ENCODE results near the gene AGBL4.

Gene AGBL4

GRCh38 chr1:49226758-49227157 lies 797.0 kb downstream of the AGBL4 start:
- TF ChIP-seq SPI1 (IDR thresholded peaks at IDR 0.05; ENCODE audit: low read depth, low read length): no peak
- TF ChIP-seq POLR2A (IDR thresholded peaks at IDR 0.05; ENCODE audit: low read depth, low read length): no peak
- no peak for TF ChIP-seq POU2F2 (IDR thresholded peaks at IDR 0.05; ENCODE audit: low read depth, low read length)
- TF ChIP-seq TAF1 (IDR thresholded peaks at IDR 0.05; ENCODE audit: low read depth, low read length): no peak
- no peak for TF ChIP-seq POLR2AphosphoS5 (IDR thresholded peaks at IDR 0.05; ENCODE audit: low read depth, low read length)
- no peak for TF ChIP-seq PAX5 (IDR thresholded peaks at IDR 0.05; ENCODE audit: insufficient read depth, low read length, severe bottlenecking)
- no peak for DNase-seq (ENCODE audit: insufficient read length, low spot score)
- no peak for FAIRE-seq

GRCh38 chr1:49225464-49225863 lies 798.3 kb downstream of the AGBL4 start:
- TF ChIP-seq TAF1 (IDR thresholded peaks at IDR 0.05; ENCODE audit: low read depth, low read length): no peak
- TF ChIP-seq POU2F2 (IDR thresholded peaks at IDR 0.05; ENCODE audit: low read depth, low read length): no peak
- TF ChIP-seq POLR2AphosphoS5 (IDR thresholded peaks at IDR 0.05; ENCODE audit: low read depth, low read length): no peak
- no peak for TF ChIP-seq POLR2A (IDR thresholded peaks at IDR 0.05; ENCODE audit: low read depth, low read length)
- TF ChIP-seq PAX5 (IDR thresholded peaks at IDR 0.05; ENCODE audit: insufficient read depth, low read length, severe bottlenecking): no peak
- no peak for TF ChIP-seq SPI1 (IDR thresholded peaks at IDR 0.05; ENCODE audit: low read depth, low read length)
- DNase-seq (ENCODE audit: insufficient read length, low spot score): no peak
- FAIRE-seq: no peak

GRCh38 chr1:49213301-49213700 lies 810.5 kb downstream of the AGBL4 start:
- TF ChIP-seq SPI1 (IDR thresholded peaks at IDR 0.05; ENCODE audit: low read depth, low read length): no peak
- no peak for FAIRE-seq
- DNase-seq (ENCODE audit: insufficient read length, low spot score): no peak

- FAIRE-seq (no peak), DNase-seq (ENCODE audit: insufficient read length, low spot score) (no peak)
Measured at GRCh38 chr1:49208712-49209111, 815.0 kb downstream of the AGBL4 start.

GRCh38 chr1:49204720-49205119 lies 819.0 kb downstream of the AGBL4 start:
- FAIRE-seq (no peak), DNase-seq (ENCODE audit: insufficient read length, low spot score) (no peak)
- TF ChIP-seq TAF1 (IDR thresholded peaks at IDR 0.05; ENCODE audit: low read depth, low read length): no peak
- no peak for TF ChIP-seq SPI1 (IDR thresholded peaks at IDR 0.05; ENCODE audit: low read depth, low read length)
- TF ChIP-seq PAX5 (IDR thresholded peaks at IDR 0.05; ENCODE audit: insufficient read depth, low read length, severe bottlenecking): no peak
- no peak for TF ChIP-seq POLR2AphosphoS5 (IDR thresholded peaks at IDR 0.05; ENCODE audit: low read depth, low read length)
- no peak for TF ChIP-seq POU2F2 (IDR thresholded peaks at IDR 0.05; ENCODE audit: low read depth, low read length)
- no peak for TF ChIP-seq POLR2A (IDR thresholded peaks at IDR 0.05; ENCODE audit: low read depth, low read length)

More at GRCh38 chr1:49208712-49209111, 815.0 kb downstream of the AGBL4 start:
- TF ChIP-seq PAX5 (IDR thresholded peaks at IDR 0.05; ENCODE audit: insufficient read depth, low read length, severe bottlenecking): no peak
- TF ChIP-seq POLR2AphosphoS5 (IDR thresholded peaks at IDR 0.05; ENCODE audit: low read depth, low read length): no peak
- TF ChIP-seq TAF1 (IDR thresholded peaks at IDR 0.05; ENCODE audit: low read depth, low read length): no peak
- TF ChIP-seq POU2F2 (IDR thresholded peaks at IDR 0.05; ENCODE audit: low read depth, low read length): no peak
- no peak for TF ChIP-seq SPI1 (IDR thresholded peaks at IDR 0.05; ENCODE audit: low read depth, low read length)
- TF ChIP-seq POLR2A (IDR thresholded peaks at IDR 0.05; ENCODE audit: low read depth, low read length): no peak

- TF ChIP-seq PAX5 (IDR thresholded peaks at IDR 0.05; ENCODE audit: insufficient read depth, low read length, severe bottlenecking) (no peak), POU2F2 (IDR thresholded peaks at IDR 0.05; ENCODE audit: low read depth, low read length) (no peak), TAF1 (IDR thresholded peaks at IDR 0.05; ENCODE audit: low read depth, low read length) (no peak), SPI1 (IDR thresholded peaks at IDR 0.05; ENCODE audit: low read depth, low read length) (no peak), POLR2A (IDR thresholded peaks at IDR 0.05; ENCODE audit: low read depth, low read length) (no peak), POLR2AphosphoS5 (IDR thresholded peaks at IDR 0.05; ENCODE audit: low read depth, low read length) (no peak)
- no peak for FAIRE-seq
- no peak for DNase-seq (ENCODE audit: insufficient read length, low spot score)
Measured at GRCh38 chr1:49200738-49201137, 823.0 kb downstream of the AGBL4 start.

DNA sequence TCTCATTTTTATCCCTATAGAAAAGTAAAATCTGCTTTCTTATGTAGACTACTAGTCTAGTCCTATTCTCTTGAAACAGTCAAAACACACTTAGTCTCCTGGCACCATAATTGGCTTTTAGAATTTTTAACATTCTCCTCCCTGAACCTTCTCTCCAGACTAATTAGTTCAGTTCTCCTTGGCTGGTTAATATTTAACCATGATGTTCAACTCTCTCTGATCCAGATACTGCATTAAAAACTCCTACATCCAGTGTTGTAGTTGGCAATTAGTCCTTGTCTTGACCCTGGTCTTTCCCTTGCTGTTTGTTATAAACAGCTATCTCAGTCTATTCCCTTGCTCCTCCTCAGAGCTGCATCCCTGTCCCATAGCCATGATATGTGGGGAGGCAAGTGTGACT lies 824.2 kb downstream of the AGBL4 start:
- FAIRE-seq (no peak), DNase-seq (ENCODE audit: insufficient read length, low spot score) (no peak)
- no peak for TF ChIP-seq POLR2AphosphoS5 (IDR thresholded peaks at IDR 0.05; ENCODE audit: low read depth, low read length)
- TF ChIP-seq SPI1 (IDR thresholded peaks at IDR 0.05; ENCODE audit: low read depth, low read length): no peak
- no peak for TF ChIP-seq PAX5 (IDR thresholded peaks at IDR 0.05; ENCODE audit: insufficient read depth, low read length, severe bottlenecking)
- no peak for TF ChIP-seq TAF1 (IDR thresholded peaks at IDR 0.05; ENCODE audit: low read depth, low read length)
- TF ChIP-seq POU2F2 (IDR thresholded peaks at IDR 0.05; ENCODE audit: low read depth, low read length): no peak
- TF ChIP-seq POLR2A (IDR thresholded peaks at IDR 0.05; ENCODE audit: low read depth, low read length): no peak

DNA sequence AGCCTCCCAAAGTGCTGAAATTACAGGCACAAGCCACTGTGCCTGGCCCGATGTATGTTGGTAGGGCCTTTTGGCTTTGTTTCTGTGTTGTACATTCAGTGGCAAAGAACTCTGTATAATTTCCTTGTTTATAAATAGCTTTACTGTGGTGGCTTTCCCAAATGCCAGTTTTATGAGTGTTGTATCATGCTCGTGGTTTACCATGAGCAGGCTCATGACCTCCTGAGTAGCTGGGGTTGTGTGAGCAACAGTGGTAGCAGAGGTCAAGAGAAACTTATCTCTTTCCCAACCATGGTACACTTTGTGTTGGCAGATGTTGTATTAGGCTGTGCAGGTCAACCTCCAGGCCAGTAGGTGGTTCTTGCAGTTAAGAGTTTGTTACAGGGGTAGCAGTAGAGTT lies 826.7 kb downstream of the AGBL4 start:
- no peak for DNase-seq (ENCODE audit: insufficient read length, low spot score)

GRCh38 chr1:49190138-49190537 lies 833.6 kb downstream of the AGBL4 start:
- FAIRE-seq: no peak
- no peak for TF ChIP-seq POLR2AphosphoS5 (IDR thresholded peaks at IDR 0.05; ENCODE audit: low read depth, low read length)
- TF ChIP-seq POLR2A (IDR thresholded peaks at IDR 0.05; ENCODE audit: low read depth, low read length): no peak
- no peak for TF ChIP-seq SPI1 (IDR thresholded peaks at IDR 0.05; ENCODE audit: low read depth, low read length)
- TF ChIP-seq POU2F2 (IDR thresholded peaks at IDR 0.05; ENCODE audit: low read depth, low read length): no peak
- TF ChIP-seq TAF1 (IDR thresholded peaks at IDR 0.05; ENCODE audit: low read depth, low read length): no peak
- no peak for TF ChIP-seq PAX5 (IDR thresholded peaks at IDR 0.05; ENCODE audit: insufficient read depth, low read length, severe bottlenecking)

More for the DNA sequence above, 826.7 kb downstream of the AGBL4 start:
- no peak for FAIRE-seq
- TF ChIP-seq POLR2A (IDR thresholded peaks at IDR 0.05; ENCODE audit: low read depth, low read length) (no peak), PAX5 (IDR thresholded peaks at IDR 0.05; ENCODE audit: insufficient read depth, low read length, severe bottlenecking) (no peak), TAF1 (IDR thresholded peaks at IDR 0.05; ENCODE audit: low read depth, low read length) (no peak), SPI1 (IDR thresholded peaks at IDR 0.05; ENCODE audit: low read depth, low read length) (no peak), POU2F2 (IDR thresholded peaks at IDR 0.05; ENCODE audit: low read depth, low read length) (no peak), POLR2AphosphoS5 (IDR thresholded peaks at IDR 0.05; ENCODE audit: low read depth, low read length) (no peak)

GRCh38 chr1:49187056-49187455 lies 836.7 kb downstream of the AGBL4 start:
- TF ChIP-seq SPI1 (IDR thresholded peaks at IDR 0.05; ENCODE audit: low read depth, low read length) (no peak), POU2F2 (IDR thresholded peaks at IDR 0.05; ENCODE audit: low read depth, low read length) (no peak), PAX5 (IDR thresholded peaks at IDR 0.05; ENCODE audit: insufficient read depth, low read length, severe bottlenecking) (no peak), POLR2A (IDR thresholded peaks at IDR 0.05; ENCODE audit: low read depth, low read length) (no peak), POLR2AphosphoS5 (IDR thresholded peaks at IDR 0.05; ENCODE audit: low read depth, low read length) (no peak), TAF1 (IDR thresholded peaks at IDR 0.05; ENCODE audit: low read depth, low read length) (no peak)
- DNase-seq (ENCODE audit: insufficient read length, low spot score) (no peak), FAIRE-seq (no peak)

More at GRCh38 chr1:49190138-49190537, 833.6 kb downstream of the AGBL4 start:
- no peak for DNase-seq (ENCODE audit: insufficient read length, low spot score)
